NCI-H345 treated with DMSO at 0.1 percent for 48 hours (cell line): ENCODE data around the gene TEAD4.
A peak's percentile ranks its signal among the peaks of the same experiment; 100 is the strongest.
"Not testable (repeated sequence)": the region's sequence is repeated elsewhere in the genome, so short reads cannot be mapped to it uniquely, and the experiment has no call there.

Source experiments
- DNase-seq: peaks from one replicate; lab custom pipeline; 2025; ENCODE audit not compliant: unreplicated experiment; lab: John Stamatoyannopoulos, UW

TEAD4 gene

GRCh38 chr12:3045494-3045893 is 86.3 kb downstream of the TEAD4 start:
- DNase-seq, result no peak

- no peak for DNase-seq
These were observed 86.8 kb downstream of the TEAD4 start for GRCh38 chr12:3045989-3046388.

- DNase-seq, result no peak
These were observed 87.4 kb downstream of the TEAD4 start for GRCh38 chr12:3046441-3047200.

DNA sequence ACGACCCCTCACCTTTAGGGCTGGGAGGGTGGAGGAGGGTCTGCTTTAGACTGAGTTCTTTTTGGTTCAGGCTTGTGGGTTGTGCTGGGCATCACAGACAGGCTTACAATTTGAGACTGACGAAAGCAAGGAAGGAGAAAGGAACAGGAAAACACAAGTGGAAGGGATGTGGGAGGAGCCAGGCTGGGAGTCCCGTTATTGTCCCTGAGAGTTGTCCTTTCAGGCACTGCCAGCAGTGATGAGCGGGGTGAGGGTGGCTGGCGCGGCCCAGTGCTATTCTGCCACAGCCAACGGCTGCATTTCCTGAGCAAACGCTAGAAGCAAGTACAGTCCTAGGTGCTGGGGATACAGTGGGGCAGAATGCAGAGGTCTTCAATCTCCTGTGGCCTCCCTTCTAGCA is 88.8 kb downstream of the TEAD4 start:
- no peak for DNase-seq

DNA sequence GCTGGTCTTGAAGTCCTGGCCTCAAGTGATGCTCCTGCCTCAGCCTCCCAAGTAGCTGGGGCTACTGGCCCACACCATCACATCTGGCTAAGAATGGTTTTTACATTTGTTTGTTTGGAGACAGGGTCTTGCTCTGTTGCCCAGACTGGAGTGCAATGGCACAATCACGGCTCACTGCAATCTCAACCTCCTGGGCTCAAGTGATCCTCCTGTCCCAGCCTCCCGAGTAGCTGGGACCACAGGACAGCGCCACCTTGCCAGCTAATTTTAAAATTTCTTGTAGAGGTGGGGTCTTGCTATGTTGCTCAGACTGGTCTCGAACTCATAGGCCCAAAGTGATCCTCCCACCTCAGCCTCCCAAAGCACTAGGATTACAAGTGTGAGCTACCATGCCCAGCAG is 89.3 kb downstream of the TEAD4 start:
- DNase-seq, result no peak

DNA sequence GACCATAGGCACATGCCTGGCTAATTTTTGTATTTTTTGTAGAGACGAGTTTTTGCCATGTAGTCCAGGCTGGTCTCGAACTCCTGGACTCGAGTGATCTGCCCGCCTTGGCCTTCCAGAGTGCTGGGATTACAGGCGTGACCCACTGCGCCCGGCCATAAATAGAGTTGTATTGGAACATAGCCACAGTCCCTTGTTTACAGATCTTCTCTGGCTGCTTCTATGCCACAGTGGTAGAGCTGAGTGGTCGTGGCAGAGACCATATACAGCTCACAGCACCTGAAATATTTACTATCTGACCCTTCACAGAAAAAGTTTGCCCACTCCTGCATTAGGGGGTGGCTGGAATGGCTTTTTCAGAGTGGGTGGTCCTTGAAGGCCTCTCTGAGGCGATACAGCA is 90.0 kb downstream of the TEAD4 start:
- DNase-seq, result no peak

GRCh38 chr12:3049611-3050249 is 90.5 kb downstream of the TEAD4 start:
- no peak for DNase-seq

GRCh38 chr12:3054374-3054773 is 95.2 kb downstream of the TEAD4 start:
- DNase-seq, result no peak

GRCh38 chr12:3055026-3055703 is 96.0 kb downstream of the TEAD4 start:
- no peak for DNase-seq

DNA sequence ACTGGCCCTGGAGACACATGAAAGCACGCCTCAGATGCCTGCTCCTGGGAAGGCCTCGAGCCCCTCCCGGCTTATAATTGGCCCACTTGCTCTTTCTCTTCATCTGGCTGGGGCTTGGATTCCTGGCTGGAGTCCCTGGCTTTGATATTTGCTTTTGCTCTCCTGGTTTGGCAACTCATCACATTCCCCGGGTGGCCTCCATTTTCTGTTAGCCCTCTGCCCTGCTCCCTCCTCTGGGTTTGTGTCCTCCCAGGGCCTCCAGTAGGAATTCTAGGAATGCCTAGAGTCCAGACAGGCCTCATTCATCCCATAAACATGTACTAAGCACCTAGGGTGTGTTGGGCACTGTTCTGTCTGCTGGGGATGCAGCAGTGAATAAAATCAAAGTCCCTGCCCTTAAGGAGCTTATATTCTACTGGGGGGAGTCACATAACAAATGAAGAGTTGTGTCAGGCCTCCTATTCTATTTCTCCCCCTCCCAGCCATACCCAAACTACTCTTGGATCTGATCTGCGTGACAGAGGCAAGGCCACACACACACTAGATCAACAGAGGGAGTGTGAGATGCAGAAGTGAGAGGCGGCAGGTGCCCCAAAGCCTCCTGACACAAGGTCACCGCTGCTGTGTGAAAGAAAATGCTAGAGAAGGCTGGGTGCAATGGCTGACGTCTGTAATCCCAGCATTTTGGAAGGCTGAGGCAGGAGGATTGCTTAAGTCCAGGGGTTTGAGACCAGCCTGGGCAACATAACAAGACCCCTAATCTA is 96.7 kb downstream of the TEAD4 start:
- DNase-seq, result no peak

DNA sequence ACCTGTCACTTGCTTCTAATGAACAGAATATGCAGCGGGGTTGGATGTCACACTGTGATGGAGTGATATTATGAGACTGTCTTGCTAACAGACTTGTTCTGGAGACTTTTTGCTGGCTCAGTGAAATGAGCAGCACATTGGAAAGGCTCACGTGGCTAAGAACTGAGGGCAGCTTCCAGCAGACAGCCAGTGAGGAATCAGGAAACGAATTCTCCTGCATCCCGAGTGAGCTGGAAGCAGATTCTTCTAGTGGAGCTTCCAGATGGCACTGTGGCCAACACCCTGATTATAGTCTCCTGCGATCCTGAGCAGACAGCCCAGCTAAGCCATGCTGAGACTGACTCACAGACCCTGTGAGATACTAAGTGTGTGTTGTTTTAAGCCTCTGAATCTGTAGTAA is 101.9 kb downstream of the TEAD4 start:
- no peak for DNase-seq

DNA sequence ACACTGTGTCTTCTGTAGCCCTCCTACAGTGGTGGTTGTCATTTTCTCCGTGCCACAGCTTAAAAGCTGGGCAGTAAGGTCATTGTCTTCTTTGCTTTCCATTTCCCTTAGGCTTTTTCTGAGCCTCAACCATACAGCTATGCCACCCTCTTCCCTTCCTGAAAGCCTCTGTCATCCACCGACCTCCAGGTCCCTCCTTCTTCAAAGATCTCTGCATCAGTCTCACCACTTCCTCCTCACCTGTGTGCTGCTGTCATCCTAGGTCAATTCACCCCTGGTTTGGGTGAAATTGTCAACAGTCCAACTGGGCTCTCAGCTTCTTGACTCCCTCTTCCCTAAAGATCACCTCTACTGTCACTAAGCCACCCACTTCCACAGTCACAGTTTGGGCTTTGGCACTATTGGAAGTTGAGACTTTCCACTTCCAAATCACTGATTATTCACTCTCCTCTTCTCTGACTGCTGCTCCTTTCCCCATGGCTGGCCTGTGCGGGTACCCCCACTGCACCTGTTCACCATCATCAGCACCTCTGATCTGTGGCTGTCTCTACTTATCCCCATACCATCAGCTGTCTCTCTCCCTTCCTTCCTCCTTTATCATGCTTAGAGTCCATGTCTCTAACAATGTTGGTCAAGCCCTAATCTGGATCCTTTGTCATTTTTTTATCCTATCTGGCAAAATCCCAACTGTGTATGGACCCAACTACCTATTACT is 102.5 kb downstream of the TEAD4 start:
- no peak for DNase-seq

- no peak for DNase-seq
These were observed 106.1 kb downstream of the TEAD4 start for GRCh38 chr12:3065300-3065699.

DNA sequence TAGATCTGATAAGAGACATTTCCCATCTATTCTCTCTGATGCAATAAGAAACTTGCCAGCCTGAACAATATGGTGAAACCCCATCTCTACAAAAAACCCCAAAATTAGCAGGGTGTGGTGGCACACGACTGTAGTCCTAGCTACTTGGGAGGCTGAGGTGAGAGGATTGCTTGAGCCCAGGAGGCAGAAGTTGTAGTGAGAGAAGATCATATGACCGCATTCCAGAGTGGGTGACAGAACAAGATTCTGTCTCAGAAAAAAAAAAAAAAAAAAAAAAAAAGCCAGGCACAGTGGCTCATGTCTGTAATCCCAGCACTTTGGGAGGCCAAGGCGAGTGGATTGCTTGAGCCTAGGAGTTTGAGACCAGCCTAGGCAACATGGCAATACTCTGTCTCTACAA is 106.6 kb downstream of the TEAD4 start:
- DNase-seq, result not testable (repeated sequence)

DNA sequence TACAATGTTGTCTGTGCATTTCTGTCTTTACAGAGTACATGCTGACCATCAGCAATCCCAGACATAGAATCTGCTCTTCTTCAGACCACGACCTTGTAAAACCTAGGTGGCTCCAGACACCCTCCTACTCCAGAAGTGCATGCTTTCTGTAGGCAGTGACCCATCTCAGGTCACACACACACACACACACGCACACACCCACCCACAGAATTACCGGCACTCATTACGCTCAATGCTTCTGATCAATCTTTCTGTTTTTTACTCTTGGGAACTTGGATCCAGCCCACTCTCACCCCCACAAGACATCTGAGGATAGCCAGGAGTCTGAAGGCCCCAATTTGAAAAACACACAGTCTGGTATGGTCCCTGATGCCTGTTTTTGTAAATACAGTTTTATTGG is 110.5 kb downstream of the TEAD4 start:
- DNase-seq, result no peak

- DNase-seq, result no peak
These were observed 111.9 kb downstream of the TEAD4 start for GRCh38 chr12:3071107-3071506.

- DNase-seq, result no peak
These were observed 112.5 kb downstream of the TEAD4 start for GRCh38 chr12:3071710-3072109.

GRCh38 chr12:3073438-3074250 is 114.4 kb downstream of the TEAD4 start:
- DNase-seq, result peak; percentile 69

DNA sequence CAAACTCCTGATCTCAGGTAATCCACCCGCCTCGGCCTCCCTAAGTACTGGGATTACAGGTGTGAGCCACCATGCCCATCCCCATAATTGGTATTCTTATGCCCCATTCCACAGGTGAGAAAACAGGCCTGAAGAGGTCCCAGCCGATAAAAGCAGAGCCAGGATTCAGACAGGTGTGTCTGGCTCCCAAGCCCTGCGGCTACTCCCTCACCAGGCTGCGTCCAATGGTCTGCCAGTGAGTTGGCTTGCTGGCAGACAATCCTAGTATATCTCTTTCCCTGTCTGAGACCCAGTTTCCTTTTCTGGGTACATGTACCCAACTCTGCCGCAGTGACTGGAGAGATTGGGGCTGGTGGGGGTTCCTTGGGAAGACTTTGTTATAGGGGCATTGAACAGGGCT is 116.1 kb downstream of the TEAD4 start:
- DNase-seq, result no peak
